Measurements from ENCODE around the gene HOXC12. TPM values are rescaled to one million over a fixed set of nuclear protein-coding genes. Genes with fewer than 3 reads are reported as not detected.

Gene HOXC12
- total RNA-seq, 4 donors from 2014 or later: not detected

GRCh38 chr12:54002278-54002914 lies 47.7 kb downstream of the HOXC12 start:
- ATAC-seq (no peak), DNase-seq (peak in 1 of 2 donors; percentile 53)
- in situ Hi-C loops (cut with MboI; ENCODE audit: low sequenced_read_pairs in 4 of 4) (loop anchor here in 2 of 4 donors (25.0 kb wide), 1 partner anchor 360 kb away; the partner anchor contains the start of gene GPR84 (in 2 of the 2)), intact Hi-C loops (cut with DNase I; ENCODE audit: low total_unique reads) (no loop called here)
- Histone ChIP-seq H3K4me3 (peak overlapping the region; percentile 64 to 88 (median 80)), H3K4me1 (peaks cover 34 to 51% of the 10 kb centered on the region in 2 donors), H3K27me3 (peaks cover 0 to 4% (median 0%) of the 10 kb centered on the region in 3 donors), H3K27ac (peak overlapping the region; percentile 94 to 100 (median 98)), H3K9me3 (no peaks in the 10 kb centered on the region), H3K36me3 (no peaks in the 10 kb centered on the region)
- no peak for TF ChIP-seq CTCF (IDR thresholded peaks at IDR 0.05 in 4 of 5, conservative IDR thresholded peaks at IDR 0.05 in 1 of 5)

- TF ChIP-seq POLR2A (IDR thresholded peaks at IDR 0.05) (no peak), CTCF (IDR thresholded peaks at IDR 0.05 in 4 of 5, conservative IDR thresholded peaks at IDR 0.05 in 1 of 5) (no peak)
- H3K4me3 ChIP-seq: peak overlapping the region; percentile 64 to 88 (median 80)
- no peaks in the 10 kb centered on the region for H3K36me3 ChIP-seq
- peak in 1 of 2 donors; percentile 55 for DNase-seq
- intact Hi-C loops (cut with DNase I; ENCODE audit: low total_unique reads): no loop called here
- peaks cover 0 to 4% (median 0%) of the 10 kb centered on the region in 3 donors for H3K27me3 ChIP-seq
- in situ Hi-C loops (cut with MboI; ENCODE audit: low sequenced_read_pairs in 4 of 4): loop anchor here in 2 of 4 donors (25.0 kb wide), 1 partner anchor 359 kb away; the partner anchor contains the start of gene GPR84 (in 2 of the 2)
- no peaks in the 10 kb centered on the region for H3K9me3 ChIP-seq
- H3K27ac ChIP-seq: peak overlapping the region; percentile 94 to 100 (median 98)
- H3K4me1 ChIP-seq: peaks cover 37 to 53% of the 10 kb centered on the region in 2 donors
- ATAC-seq: peak; percentile 5 to 13
Observed at GRCh38 chr12:54002915-54003389, 48.2 kb downstream of the HOXC12 start.

GRCh38 chr12:54003625-54004024 lies 48.9 kb downstream of the HOXC12 start:
- TF ChIP-seq CTCF (IDR thresholded peaks at IDR 0.05 in 4 of 5, conservative IDR thresholded peaks at IDR 0.05 in 1 of 5) (no peak), POLR2A (IDR thresholded peaks at IDR 0.05) (no peak)
- peaks cover 35 to 55% of the 10 kb centered on the region in 2 donors for H3K4me1 ChIP-seq
- H3K9me3 ChIP-seq: no peaks in the 10 kb centered on the region
- H3K4me3 ChIP-seq: peak overlapping the region; percentile 64 to 88 (median 80)
- H3K27me3 ChIP-seq: peaks cover 0 to 4% (median 0%) of the 10 kb centered on the region in 3 donors
- no peak for ATAC-seq
- peak overlapping the region; percentile 94 to 100 (median 98) for H3K27ac ChIP-seq
- in situ Hi-C loops (cut with MboI; ENCODE audit: low sequenced_read_pairs in 4 of 4) (loop anchor here in 2 of 4 donors (25.0 kb wide), 1 partner anchor 359 kb away; the partner anchor contains the start of gene GPR84 (in 2 of the 2)), intact Hi-C loops (cut with DNase I; ENCODE audit: low total_unique reads) (no loop called here)
- no peaks in the 10 kb centered on the region for H3K36me3 ChIP-seq
- DNase-seq: no peak

GRCh38 chr12:54004063-54004840 lies 49.5 kb downstream of the HOXC12 start:
- intact Hi-C loops (cut with DNase I; ENCODE audit: low total_unique reads) (no loop called here), in situ Hi-C loops (cut with MboI; ENCODE audit: low sequenced_read_pairs in 4 of 4) (loop anchor here in 2 of 4 donors (25.0 kb wide), 1 partner anchor 358 kb away; the partner anchor contains the start of gene GPR84 (in 2 of the 2))
- H3K4me1 ChIP-seq: peaks cover 31 to 54% of the 10 kb centered on the region in 2 donors
- ATAC-seq (no peak), DNase-seq (no peak)
- TF ChIP-seq POLR2A (IDR thresholded peaks at IDR 0.05) (no peak), CTCF (IDR thresholded peaks at IDR 0.05 in 4 of 5, conservative IDR thresholded peaks at IDR 0.05 in 1 of 5) (no peak)
- no peaks in the 10 kb centered on the region for H3K9me3 ChIP-seq
- no peaks in the 10 kb centered on the region for H3K36me3 ChIP-seq
- peaks cover 0 to 4% (median 0%) of the 10 kb centered on the region in 3 donors for H3K27me3 ChIP-seq
- H3K27ac ChIP-seq: peak overlapping the region; percentile 94 to 100 (median 98)
- peak overlapping the region; percentile 24 to 82 (median 63) for H3K4me3 ChIP-seq

All from gastrocnemius medialis (tissue), 4 donors.